GM13977 (cell line): ENCODE measurements around the gene SRCIN1.

Source experiments
- DNase-seq: peaks from one replicate; pipeline ENCODE4 v3.0.0; 2012; ENCODE audit warnings: low spot score
- in situ Hi-C: fragments of 300-500 bp; cut with MboI; formaldehyde crosslinking; loops from one replicate; pipeline ENCODE4 v1.12.0; 2022; ENCODE audit warnings: low sequenced_read_pairs, low pct_unique_long_range_greater_than_20kb, mixed read lengths, inconsistent platforms; ENCODE audit not compliant: unreplicated experiment
- TF ChIP-seq, protein P1 (sequence below): IDR thresholded peaks from 2 replicates; pipeline ENCODE4 v1.5.1; 2012; ENCODE audit warnings: mild to moderate bottlenecking, control low read depth; ENCODE audit not compliant: insufficient read depth; ENCODE audit errors: extremely low read depth, missing control alignments

SRCIN1 gene

DNA sequence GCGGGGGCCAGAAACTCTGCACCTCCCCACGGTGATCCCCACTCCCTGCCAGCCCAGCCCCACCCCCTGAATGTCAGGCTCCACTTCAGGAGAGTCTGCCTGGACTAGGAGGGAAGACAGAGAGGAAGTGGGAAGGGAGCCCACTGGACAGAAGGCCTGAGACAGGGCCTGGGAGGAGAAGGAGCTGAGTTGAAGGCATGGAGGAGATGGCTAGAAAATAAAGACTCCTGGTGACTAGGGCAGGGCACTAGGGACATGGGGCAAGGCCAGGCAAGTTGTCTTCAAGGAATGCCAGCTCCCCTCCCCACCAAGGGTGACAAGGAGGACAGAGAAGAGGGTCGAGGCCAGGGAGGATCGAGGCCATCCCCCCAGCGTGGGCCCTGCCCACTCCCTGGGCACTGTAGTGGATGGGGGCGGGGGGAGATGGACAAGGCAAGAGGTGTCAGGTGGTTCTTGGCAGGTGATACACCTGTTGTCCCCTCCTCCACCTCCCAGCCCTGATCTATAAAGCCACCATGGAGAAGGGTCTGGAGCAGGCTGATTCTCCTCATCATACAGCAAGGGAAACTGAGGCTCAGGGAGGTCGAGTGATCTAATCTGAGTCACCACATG is 19.7 kb downstream of the SRCIN1 start:
- in situ Hi-C loops, result no loop called here
- DNase-seq, result no peak
- TF ChIP-seq, protein P1, sequence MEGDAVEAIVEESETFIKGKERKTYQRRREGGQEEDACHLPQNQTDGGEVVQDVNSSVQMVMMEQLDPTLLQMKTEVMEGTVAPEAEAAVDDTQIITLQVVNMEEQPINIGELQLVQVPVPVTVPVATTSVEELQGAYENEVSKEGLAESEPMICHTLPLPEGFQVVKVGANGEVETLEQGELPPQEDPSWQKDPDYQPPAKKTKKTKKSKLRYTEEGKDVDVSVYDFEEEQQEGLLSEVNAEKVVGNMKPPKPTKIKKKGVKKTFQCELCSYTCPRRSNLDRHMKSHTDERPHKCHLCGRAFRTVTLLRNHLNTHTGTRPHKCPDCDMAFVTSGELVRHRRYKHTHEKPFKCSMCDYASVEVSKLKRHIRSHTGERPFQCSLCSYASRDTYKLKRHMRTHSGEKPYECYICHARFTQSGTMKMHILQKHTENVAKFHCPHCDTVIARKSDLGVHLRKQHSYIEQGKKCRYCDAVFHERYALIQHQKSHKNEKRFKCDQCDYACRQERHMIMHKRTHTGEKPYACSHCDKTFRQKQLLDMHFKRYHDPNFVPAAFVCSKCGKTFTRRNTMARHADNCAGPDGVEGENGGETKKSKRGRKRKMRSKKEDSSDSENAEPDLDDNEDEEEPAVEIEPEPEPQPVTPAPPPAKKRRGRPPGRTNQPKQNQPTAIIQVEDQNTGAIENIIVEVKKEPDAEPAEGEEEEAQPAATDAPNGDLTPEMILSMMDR, result no peak

DNA sequence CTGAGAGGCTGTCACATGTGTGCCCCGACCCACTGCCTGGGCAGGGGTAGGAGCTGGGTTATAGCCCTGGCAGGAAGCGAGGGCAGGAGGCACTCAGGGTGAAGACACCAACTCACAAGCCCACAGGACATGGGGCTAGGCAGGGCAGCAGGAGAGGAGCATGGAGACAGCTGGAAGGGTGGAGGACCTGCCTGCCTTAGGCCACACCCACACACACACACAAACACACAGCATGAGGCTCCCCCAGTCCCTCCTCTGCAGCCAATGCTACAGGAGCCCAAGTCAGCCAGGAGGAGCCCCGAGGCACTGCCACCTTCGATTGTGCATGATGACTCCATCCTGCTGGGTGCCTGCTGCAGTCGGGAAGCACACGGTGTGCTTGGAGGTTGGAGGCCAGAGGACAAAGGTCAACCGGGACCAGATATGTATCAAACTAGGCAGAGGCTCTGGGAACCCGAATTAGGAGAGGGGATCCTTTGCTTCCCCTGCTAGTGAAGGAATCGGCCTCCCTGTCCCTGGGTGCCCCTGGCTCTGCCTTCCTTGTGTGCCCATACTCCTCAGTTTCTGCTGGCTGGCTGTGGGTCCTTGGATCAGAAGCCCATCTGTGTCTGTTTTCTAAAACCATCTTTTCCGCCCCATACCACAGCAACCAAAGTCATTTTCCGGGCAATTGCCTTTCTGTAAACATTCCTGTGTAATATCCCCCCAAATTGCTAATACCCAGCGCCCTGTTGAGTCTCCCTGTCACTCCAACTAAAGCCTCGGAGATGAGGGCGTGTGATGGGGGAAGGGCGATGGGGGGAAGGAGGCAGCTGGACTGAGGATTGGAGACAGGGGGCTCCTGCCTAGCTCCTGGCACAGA is 20.5 kb downstream of the SRCIN1 start:
- TF ChIP-seq, protein P1, result no peak
- no peak for DNase-seq
- in situ Hi-C loops, result no loop called here

DNA sequence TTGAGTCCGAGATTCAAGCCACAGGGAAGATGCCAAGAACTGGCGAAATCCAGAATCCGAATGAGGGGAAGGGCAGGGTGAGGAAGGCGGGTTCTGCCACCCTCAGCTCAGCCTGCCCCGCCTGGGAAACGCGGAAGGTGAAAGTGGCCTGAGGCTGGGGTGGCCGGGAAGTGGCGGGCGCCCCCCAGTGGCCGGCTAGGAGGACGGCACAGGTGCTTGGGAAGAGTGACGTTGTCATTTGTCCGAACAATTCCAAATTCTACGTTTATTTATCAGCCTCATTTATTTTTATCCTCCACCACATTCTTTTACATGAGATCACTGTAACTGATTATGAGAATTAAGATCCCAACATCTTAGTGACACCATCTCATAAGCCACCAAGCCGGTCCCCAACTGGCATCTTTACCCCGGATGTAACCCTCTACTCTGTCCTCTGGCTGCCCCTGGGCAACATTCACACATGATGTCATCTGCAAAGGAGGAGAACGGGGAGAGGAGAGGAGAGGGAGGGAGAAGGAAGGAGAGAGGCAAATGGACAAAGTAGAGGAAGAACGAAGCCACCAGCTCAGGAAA is 21.3 kb downstream of the SRCIN1 start:
- peak; percentile 83 for DNase-seq
- TF ChIP-seq, protein P1, result peak; percentile 94
- in situ Hi-C loops, result no loop called here

DNA sequence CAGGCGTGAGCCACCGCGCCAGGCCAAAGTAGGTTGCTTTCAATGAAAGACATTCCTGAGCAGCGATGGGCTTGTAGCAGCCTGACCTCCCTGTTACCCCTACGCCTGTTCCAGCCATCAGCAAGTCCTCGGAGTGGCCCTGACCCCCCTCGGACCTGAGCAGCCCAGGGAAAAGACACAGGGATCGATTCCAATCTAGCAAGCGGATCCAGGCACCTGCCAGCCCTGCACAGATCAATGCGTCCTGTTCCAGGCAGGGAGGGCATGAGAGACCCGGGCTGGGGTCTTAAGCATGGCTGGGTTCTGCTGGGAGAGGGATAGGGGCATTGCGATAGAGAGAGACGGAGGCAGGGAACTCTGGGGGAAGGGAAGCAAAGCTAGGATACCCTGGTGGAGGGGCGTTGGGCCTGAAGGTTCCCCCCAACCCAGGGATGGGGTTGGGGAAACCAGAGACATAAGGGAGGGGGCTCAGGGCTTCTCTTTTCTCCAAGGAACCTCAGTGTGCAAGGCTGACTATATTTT is 21.9 kb downstream of the SRCIN1 start:
- in situ Hi-C loops, result no loop called here
- TF ChIP-seq, protein P1, result no peak
- no peak for DNase-seq

DNA sequence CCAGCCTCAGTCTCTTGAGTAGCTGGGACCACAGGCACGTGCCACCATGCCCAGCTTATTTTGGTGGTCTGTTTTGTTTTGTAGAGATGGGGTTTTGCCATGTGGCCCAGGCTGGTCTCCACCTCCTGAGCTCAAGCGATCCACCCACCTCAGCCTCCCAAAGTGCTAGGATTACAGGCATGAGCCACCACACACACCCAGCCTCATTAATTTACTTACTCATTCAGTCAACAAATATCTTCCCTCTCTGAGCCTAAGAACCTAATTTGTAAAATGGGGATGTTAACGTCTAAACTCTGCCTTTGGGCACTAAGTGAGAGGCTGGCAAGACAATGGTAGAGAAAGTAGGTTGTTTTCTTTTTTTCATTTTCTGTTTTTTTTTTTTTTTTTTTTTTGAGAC is 22.6 kb downstream of the SRCIN1 start:
- TF ChIP-seq, protein P1, result no peak
- no peak for DNase-seq
- in situ Hi-C loops, result no loop called here

DNA sequence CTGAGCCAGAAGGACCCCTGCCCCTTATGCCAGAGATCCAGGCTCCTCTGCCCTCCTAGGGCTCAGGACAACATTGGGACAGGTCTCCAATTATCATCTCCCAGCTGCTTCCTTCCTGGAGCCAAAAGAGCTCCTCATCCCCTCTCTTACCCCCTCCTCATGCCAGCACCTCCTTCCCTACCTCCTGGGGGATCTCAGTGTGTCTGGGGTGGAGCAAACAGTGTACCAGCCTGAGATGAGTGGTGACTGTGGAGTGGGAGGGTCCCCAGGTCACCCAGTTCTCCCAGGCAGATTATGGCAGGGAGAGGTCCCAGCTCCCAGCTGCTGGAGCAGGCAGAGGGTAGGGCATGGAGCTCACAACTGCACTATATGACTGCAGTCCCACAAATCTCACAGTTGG is 23.7 kb downstream of the SRCIN1 start:
- TF ChIP-seq, protein P1, result no peak
- in situ Hi-C loops, result no loop called here
- DNase-seq, result no peak
